ENCODE data around the gene FBXW5.
A peak's percentile ranks its signal among the peaks of the same experiment; 100 is the strongest.

Gene FBXW5

DNA sequence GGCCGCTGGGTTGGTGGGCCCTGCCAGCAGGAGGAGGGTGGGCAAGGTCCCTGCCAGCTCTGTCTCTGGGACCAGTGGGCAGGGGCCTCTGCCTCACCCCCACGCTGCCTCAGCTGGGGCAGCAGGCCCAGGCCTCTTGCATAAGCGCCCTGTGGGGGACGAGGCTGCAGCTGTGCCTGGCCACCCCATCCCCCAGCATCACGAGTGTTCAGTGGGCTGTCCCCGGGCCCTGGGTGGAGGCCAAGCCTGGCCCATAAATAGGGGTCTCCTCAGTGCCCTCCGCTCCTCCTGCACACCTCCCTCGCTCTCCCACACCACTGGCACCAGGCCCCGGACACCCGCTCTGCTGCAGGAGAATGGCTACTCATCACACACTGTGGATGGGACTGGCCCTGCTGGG, 32.7 kb upstream of the FBXW5 start, which contains the start of gene PTGDS:
TSS of gene PTGDS (plus strand) at position 282 of the 400 bp plus-strand sequence. CDS start at position 357, 75 bp downstream.
- H3K4me3 ChIP-seq (ENCODE audit: low read depth, low read length): peak within 1 kb of the TSS; percentile 91
- peak; percentile 92 for DNase-seq (ENCODE audit: low read depth)

GRCh38 chr9:136975644-136976043, 31.1 kb upstream of the FBXW5 start:
- DNase-seq (ENCODE audit: low read depth): no peak
- TF ChIP-seq CTCF (conservative IDR thresholded peaks at IDR 0.05; ENCODE audit: low read depth, low read length): peak; percentile 35
- H3K4me3 ChIP-seq (ENCODE audit: low read depth, low read length): no peak overlapping the region

More for the DNA sequence above, 32.7 kb upstream of the FBXW5 start, which contains the start of gene PTGDS:
- no peak for TF ChIP-seq CTCF (conservative IDR thresholded peaks at IDR 0.05; ENCODE audit: low read depth, low read length)

- TF ChIP-seq CTCF (conservative IDR thresholded peaks at IDR 0.05; ENCODE audit: low read depth, low read length): no peak
- no peak overlapping the region for H3K4me3 ChIP-seq (ENCODE audit: low read depth, low read length)
- DNase-seq (ENCODE audit: low read depth): no peak
These were observed 30.4 kb upstream of the FBXW5 start for GRCh38 chr9:136974817-136975535.

- TF ChIP-seq CTCF (conservative IDR thresholded peaks at IDR 0.05; ENCODE audit: low read depth, low read length): no peak
- H3K4me3 ChIP-seq (ENCODE audit: low read depth, low read length): no peak overlapping the region
- DNase-seq (ENCODE audit: low read depth): no peak
These were observed 29.4 kb upstream of the FBXW5 start for GRCh38 chr9:136973618-136974617.

- no peak for DNase-seq (ENCODE audit: low read depth)
- no peak for TF ChIP-seq CTCF (conservative IDR thresholded peaks at IDR 0.05; ENCODE audit: low read depth, low read length)
- no peak overlapping the region for H3K4me3 ChIP-seq (ENCODE audit: low read depth, low read length)
These were observed 28.2 kb upstream of the FBXW5 start for GRCh38 chr9:136972743-136973142.

GRCh38 chr9:136972335-136972734, 27.8 kb upstream of the FBXW5 start:
- H3K4me3 ChIP-seq (ENCODE audit: low read depth, low read length): no peak overlapping the region
- DNase-seq (ENCODE audit: low read depth): no peak
- no peak for TF ChIP-seq CTCF (conservative IDR thresholded peaks at IDR 0.05; ENCODE audit: low read depth, low read length)

Measured in choroid plexus epithelial cell (primary cell).